ENCODE data around the gene TGFB1I1.

The TGFB1I1 gene

GRCh38 chr16:31453255-31454204 is 18.4 kb upstream of the TGFB1I1 start:
- no peak for DNase-seq

GRCh38 chr16:31455601-31456314 is 16.2 kb upstream of the TGFB1I1 start:
- DNase-seq, result no peak

GRCh38 chr16:31456988-31457360 is 15.0 kb upstream of the TGFB1I1 start:
- no peak for DNase-seq

- DNase-seq, result no peak
Measured at GRCh38 chr16:31458073-31458843, 13.7 kb upstream of the TGFB1I1 start.

- DNase-seq, result peak; percentile 79 to 94
Measured at GRCh38 chr16:31458844-31459686, 12.9 kb upstream of the TGFB1I1 start, which contains the start of gene ARMC5. Gene ARMC5, plus strand, starts transcription at chr16:31459501. Its CDS starts 24 bp downstream, at chr16:31459525.

GRCh38 chr16:31459687-31460581 is 12.0 kb upstream of the TGFB1I1 start:
- DNase-seq, result peak; percentile 89 to 93

- DNase-seq, result no peak
Measured at GRCh38 chr16:31460582-31461002, 11.4 kb upstream of the TGFB1I1 start.

GRCh38 chr16:31461201-31461920 is 10.6 kb upstream of the TGFB1I1 start:
- DNase-seq, result no peak

- no peak for DNase-seq
Measured at GRCh38 chr16:31461921-31462804, 9.8 kb upstream of the TGFB1I1 start.

- DNase-seq, result no peak
Measured at GRCh38 chr16:31464348-31464769, 7.6 kb upstream of the TGFB1I1 start.

- no peak for DNase-seq
Measured at GRCh38 chr16:31464781-31465260, 7.1 kb upstream of the TGFB1I1 start.

GRCh38 chr16:31465788-31466370 is 6.1 kb upstream of the TGFB1I1 start:
- DNase-seq, result no peak

- DNase-seq, result no peak
Measured at GRCh38 chr16:31466381-31466841, 5.5 kb upstream of the TGFB1I1 start.

- DNase-seq, result no peak
Measured at GRCh38 chr16:31467151-31467773, 4.7 kb upstream of the TGFB1I1 start.

GRCh38 chr16:31467858-31468257 is 4.1 kb upstream of the TGFB1I1 start:
- DNase-seq, result no peak

GRCh38 chr16:31470615-31471014 is 1.3 kb upstream of the TGFB1I1 start:
- no peak for DNase-seq

- DNase-seq, result no peak
Measured at GRCh38 chr16:31471241-31471874, 594 bp upstream of the TGFB1I1 start.
